ENCODE results near the gene CPZ.

DNA sequence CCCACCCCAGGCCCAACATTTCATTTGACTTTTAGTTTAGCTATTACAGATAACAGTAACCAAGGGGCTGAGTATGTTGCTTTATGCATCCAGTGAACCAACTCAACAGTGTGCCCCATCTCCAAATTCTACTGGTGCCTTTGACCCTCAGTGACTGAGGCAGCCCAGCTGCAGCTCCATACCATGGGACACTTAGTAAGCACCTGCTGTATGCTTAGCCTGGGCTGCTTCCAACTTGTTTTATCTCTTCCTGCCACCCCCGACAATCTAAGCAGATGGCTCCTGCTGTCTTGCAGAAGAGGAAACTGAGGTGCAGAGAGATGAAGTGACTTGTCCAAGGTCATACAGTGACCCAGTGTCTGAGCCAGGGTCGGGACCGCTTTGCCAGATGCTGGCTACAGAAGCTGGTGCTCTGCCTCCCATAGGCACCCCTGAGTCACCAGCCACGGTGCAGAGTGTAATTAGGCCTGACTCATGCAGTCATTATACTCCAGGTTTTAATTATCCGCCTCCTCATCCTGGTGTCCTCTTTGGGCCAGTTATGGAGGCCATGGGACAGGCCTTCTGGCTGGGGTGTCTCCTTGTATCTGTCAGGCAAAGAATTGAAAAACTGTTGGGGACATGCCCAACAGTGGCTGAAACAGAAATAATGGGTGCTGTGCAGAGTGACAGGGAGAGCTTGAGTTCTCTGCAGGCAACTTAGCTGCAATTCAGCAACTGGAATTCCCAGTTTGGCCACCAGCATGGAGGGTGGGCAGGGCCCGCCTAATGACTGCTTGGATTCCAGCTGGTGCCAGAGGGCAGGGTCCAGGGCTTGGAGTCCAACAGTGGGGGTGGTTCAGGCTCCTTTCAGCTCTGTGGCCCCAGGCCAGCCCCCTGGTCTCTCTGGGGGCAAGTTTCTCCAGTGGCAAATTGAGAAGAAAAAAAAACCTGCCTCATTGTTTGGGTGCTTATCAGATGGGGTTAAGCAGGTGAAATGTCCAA lies 20.6 kb upstream of the CPZ start:
- TF ChIP-seq, protein P1, sequence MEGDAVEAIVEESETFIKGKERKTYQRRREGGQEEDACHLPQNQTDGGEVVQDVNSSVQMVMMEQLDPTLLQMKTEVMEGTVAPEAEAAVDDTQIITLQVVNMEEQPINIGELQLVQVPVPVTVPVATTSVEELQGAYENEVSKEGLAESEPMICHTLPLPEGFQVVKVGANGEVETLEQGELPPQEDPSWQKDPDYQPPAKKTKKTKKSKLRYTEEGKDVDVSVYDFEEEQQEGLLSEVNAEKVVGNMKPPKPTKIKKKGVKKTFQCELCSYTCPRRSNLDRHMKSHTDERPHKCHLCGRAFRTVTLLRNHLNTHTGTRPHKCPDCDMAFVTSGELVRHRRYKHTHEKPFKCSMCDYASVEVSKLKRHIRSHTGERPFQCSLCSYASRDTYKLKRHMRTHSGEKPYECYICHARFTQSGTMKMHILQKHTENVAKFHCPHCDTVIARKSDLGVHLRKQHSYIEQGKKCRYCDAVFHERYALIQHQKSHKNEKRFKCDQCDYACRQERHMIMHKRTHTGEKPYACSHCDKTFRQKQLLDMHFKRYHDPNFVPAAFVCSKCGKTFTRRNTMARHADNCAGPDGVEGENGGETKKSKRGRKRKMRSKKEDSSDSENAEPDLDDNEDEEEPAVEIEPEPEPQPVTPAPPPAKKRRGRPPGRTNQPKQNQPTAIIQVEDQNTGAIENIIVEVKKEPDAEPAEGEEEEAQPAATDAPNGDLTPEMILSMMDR (IDR thresholded peaks at IDR 0.05), result no peak
- TF ChIP-seq POLR2AphosphoS5 (IDR thresholded peaks at IDR 0.05) (no peak), POLR2A (IDR thresholded peaks at IDR 0.05) (no peak)

Data from gastroesophageal sphincter (tissue), 3 donors.